ENCODE data around the gene ASCL2. TPM values are rescaled to one million over a fixed set of nuclear protein-coding genes. Genes with fewer than 3 reads are reported as not detected.
"Not testable (repeated sequence)": the region's sequence is repeated elsewhere in the genome, so short reads cannot be mapped to it uniquely, and the experiment has no call there.

ASCL2 gene
- total RNA-seq, 1 donor from 2014 or later: 0.54 TPM

DNA sequence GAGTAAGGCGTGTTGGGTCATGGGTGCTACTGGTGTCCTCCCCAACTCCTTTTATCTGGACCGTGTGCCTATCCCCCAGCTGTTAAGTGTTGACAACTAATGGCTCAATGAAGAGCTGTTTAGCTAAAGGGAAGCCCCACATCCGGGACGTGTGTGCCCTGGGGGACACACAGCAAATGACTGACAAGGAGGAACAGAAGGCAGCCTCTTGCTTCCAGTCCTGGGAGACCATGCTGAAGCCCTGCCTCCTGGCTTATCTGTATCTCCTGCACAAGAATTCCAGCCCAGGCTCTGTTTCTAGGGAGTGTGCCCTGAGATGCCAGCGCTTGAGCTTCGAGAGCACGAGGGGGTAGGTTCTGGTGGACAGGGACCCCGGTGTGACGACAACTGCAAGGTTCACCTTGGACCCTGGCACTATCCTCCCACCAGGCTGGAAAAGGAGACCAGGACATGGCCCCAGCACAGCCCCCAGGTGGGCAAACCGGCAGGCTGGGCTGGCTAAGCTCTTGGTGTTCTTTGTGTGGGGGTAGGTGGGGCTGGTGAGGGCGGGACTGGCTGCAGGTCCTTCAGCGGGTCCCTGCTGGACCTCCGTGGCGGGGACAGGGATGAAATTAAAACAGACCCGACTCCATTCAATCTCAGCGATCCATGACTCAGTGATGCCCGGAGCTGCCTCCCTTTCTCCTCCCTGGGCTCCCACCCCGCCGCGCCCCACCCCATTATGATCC is 21.0 kb downstream of the ASCL2 start:
- H3K9me3 Mint-ChIP-seq: no peaks in the 10 kb centered on the region
- intact Hi-C loops (cut with micrococcal nuclease): no loop called here
- H3K36me3 Mint-ChIP-seq (ENCODE audit: low read depth): no peaks in the 10 kb centered on the region
- H3K27ac Mint-ChIP-seq: no peak overlapping the region
- H3K27me3 Mint-ChIP-seq (ENCODE audit: insufficient read depth): peaks cover 13% of the 10 kb centered on the region
- no peaks in the 10 kb centered on the region for H3K4me1 Mint-ChIP-seq (ENCODE audit: low read depth)
- H3K4me3 Mint-ChIP-seq: no peak overlapping the region
- no peak for DNase-seq (ENCODE audit: low spot score)

DNA sequence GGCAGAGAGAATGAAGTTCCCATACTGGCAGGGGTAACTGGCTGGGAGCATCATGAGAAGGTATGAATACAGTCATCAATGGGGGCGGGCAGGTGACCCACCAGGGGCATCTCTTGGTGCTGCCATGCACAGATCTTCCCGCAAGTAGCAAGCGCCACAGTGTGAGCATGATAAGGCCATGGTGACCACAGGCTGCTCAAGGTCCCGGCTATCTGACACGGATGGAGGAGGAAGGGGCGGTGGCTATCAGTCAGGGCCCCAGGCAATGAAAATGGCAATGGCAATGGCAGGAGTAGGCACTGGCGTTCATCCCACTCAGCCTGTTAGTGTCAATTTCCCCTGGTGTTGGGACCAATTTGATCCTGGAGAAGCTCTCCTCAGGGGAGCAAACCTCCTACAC is 21.6 kb downstream of the ASCL2 start:
- Mint-ChIP-seq H3K4me3 (no peak overlapping the region), H3K9me3 (no peaks in the 10 kb centered on the region), H3K36me3 (ENCODE audit: low read depth) (no peaks in the 10 kb centered on the region), H3K27ac (no peak overlapping the region), H3K4me1 (ENCODE audit: low read depth) (no peaks in the 10 kb centered on the region), H3K27me3 (ENCODE audit: insufficient read depth) (peaks cover 17% of the 10 kb centered on the region)
- DNase-seq (ENCODE audit: low spot score): no peak
- intact Hi-C loops (cut with micrococcal nuclease): no loop called here

DNA sequence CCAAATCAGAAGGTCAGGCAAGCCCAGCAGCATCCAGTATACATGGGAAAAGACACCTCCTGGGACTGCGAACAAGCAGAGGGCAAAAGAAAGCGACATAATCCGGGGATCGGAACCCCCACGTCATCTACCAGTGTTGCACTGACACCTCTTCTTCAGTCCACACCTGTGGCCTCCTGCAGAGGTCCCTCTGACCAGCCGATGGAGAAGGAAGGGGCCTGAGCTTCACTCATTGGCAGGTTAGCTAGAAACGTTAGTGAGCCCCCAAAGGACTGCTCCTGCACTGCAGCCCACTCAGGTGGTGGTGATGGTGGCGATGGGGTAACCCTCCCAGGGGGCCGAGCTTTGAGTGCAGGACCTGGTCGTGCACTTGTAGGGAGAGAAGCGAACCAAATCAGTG is 22.1 kb downstream of the ASCL2 start:
- H3K27me3 Mint-ChIP-seq (ENCODE audit: insufficient read depth): peaks cover 21% of the 10 kb centered on the region
- H3K9me3 Mint-ChIP-seq: no peaks in the 10 kb centered on the region
- no peak for DNase-seq (ENCODE audit: low spot score)
- H3K27ac Mint-ChIP-seq: no peak overlapping the region
- intact Hi-C loops (cut with micrococcal nuclease): no loop called here
- no peaks in the 10 kb centered on the region for H3K36me3 Mint-ChIP-seq (ENCODE audit: low read depth)
- H3K4me1 Mint-ChIP-seq (ENCODE audit: low read depth): no peaks in the 10 kb centered on the region
- no peak overlapping the region for H3K4me3 Mint-ChIP-seq

DNA sequence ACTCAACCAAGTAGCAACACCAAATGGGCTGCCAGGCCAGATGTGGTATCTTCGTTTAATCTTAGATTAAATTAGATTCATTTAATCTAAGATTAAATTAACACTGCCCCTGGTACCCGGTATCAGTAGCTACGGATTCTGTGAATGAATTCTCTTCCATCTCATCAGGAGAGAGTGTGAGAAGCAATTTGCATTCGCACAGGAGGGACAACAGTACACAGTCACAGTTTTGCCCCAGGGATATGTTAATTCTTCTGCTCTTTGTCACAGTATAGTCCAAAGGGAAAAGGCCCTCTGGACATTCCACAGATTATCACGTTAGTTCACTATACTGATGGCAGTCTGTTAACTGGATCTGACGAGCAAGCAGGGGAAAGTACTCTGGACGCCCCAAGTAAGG is 22.9 kb downstream of the ASCL2 start:
- H3K27me3 Mint-ChIP-seq (ENCODE audit: insufficient read depth): peaks cover 28% of the 10 kb centered on the region
- DNase-seq (ENCODE audit: low spot score): no peak
- no peak overlapping the region for H3K4me3 Mint-ChIP-seq
- intact Hi-C loops (cut with micrococcal nuclease): no loop called here
- H3K27ac Mint-ChIP-seq: no peak overlapping the region
- H3K36me3 Mint-ChIP-seq (ENCODE audit: low read depth): no peaks in the 10 kb centered on the region
- no peaks in the 10 kb centered on the region for H3K4me1 Mint-ChIP-seq (ENCODE audit: low read depth)
- H3K9me3 Mint-ChIP-seq: no peaks in the 10 kb centered on the region

DNA sequence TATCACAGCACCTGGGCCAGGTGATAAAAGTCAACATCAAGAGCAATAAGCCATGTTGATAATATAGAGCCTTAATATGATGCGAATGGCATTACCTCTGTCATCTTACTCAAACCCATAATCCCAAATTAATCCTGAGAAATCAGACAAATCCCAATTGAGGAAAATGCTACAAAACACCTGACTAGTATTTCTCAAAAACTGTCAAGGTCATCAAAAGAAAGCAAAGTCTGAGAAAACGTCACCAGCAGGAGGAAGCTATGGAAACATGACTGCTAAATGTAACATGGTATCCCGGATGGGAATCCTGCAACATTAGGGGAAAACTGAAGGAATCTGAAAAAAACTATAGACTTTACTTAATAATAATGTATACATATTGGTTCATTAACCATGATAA is 29.6 kb downstream of the ASCL2 start:
- no peak for DNase-seq (ENCODE audit: low spot score)
- Mint-ChIP-seq H3K9me3 (peaks cover 4% of the 10 kb centered on the region), H3K4me1 (ENCODE audit: low read depth) (no peaks in the 10 kb centered on the region), H3K27ac (no peak overlapping the region), H3K27me3 (ENCODE audit: insufficient read depth) (peaks cover 48% of the 10 kb centered on the region), H3K4me3 (no peak overlapping the region), H3K36me3 (ENCODE audit: low read depth) (no peaks in the 10 kb centered on the region)
- intact Hi-C loops (cut with micrococcal nuclease): no loop called here

DNA sequence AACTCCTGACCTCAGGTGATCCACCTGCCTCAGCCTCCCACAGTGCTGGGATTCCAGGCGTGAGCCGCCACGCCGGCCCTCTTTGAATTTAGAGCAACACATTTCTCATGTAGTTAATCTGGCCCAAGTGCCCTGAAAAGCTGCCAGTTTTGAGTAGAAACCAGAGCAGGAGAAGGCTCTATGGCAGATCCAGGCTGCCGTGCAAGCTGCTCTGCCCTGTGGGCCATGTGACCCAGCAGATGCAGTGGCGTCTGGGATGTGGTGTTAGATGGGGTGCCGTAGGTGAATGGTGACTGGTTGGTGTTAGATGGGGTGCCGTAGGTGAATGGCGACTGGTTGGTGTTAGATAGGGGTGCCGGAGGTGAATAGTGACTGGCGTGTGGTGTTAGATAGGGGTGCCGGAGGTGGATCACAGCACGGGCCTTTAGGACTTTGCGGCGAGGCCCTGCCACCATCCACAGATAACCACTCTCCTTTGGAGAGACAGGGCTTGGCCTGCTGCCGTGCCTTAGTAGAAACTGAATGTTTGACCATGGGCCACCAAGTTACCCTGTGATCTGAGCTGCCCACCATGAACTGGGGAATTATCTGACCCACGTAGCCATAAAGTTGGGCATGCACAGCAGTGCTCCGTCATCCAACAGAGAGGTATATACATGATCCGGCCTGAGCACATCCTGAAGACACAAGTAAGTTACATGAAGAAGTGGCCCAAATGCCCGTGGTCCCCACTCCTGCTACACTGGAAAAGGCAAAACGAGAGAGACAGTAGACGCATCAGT is 32.7 kb downstream of the ASCL2 start:
- DNase-seq (ENCODE audit: low spot score): no peak
- intact Hi-C loops (cut with micrococcal nuclease): no loop called here
- no peaks in the 10 kb centered on the region for H3K4me1 Mint-ChIP-seq (ENCODE audit: low read depth)

DNA sequence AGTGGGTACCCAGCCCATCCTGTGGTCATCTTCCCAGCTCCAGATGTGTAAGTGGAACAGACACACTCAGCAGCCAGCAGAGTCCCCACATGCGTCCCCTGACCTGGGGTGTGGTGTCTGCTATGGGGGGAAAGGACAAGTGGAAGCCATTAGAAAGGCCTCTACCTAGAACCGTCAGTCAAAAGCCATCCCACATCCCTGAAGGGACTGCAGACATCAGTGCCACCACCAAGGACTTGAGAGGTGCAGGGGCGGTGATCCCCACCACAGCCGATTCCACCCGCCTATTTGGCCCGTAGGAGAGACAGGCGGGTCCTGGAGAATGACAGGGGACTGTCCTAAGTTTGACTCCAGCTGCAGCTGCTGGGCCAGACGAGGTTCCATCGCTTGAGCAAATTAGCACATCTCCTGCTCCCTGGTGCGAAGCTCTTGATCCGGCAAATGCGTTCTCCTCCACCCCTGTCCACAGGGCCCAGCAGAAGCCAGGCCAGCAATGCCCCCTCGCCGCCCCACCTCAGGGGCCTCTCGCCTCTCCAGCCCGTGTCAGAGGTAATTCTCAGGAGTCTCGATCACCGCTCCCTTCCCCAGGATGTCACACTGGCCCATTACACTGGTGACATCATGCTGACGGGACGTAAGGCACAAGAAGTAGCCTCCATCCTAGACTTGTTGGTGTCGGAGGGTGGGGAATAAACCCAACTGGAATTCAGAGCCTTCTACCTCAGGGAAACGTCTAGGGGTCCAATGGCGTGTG is 33.8 kb downstream of the ASCL2 start:
- DNase-seq (ENCODE audit: low spot score); H3K27ac Mint-ChIP-seq; H3K4me3 Mint-ChIP-seq; H3K4me1 Mint-ChIP-seq (ENCODE audit: low read depth); H3K36me3 Mint-ChIP-seq (ENCODE audit: low read depth); intact Hi-C loops (cut with micrococcal nuclease); H3K9me3 Mint-ChIP-seq: not testable (repeated sequence)
- H3K27me3 Mint-ChIP-seq (ENCODE audit: insufficient read depth): peaks cover 29% of the 10 kb centered on the region

More for the DNA sequence above, 32.7 kb downstream of the ASCL2 start:
- Mint-ChIP-seq H3K27me3 (ENCODE audit: insufficient read depth) (peaks cover 22% of the 10 kb centered on the region), H3K27ac (no peak overlapping the region), H3K9me3 (peaks cover 4% of the 10 kb centered on the region), H3K36me3 (ENCODE audit: low read depth) (no peaks in the 10 kb centered on the region), H3K4me3 (no peak overlapping the region)

DNA sequence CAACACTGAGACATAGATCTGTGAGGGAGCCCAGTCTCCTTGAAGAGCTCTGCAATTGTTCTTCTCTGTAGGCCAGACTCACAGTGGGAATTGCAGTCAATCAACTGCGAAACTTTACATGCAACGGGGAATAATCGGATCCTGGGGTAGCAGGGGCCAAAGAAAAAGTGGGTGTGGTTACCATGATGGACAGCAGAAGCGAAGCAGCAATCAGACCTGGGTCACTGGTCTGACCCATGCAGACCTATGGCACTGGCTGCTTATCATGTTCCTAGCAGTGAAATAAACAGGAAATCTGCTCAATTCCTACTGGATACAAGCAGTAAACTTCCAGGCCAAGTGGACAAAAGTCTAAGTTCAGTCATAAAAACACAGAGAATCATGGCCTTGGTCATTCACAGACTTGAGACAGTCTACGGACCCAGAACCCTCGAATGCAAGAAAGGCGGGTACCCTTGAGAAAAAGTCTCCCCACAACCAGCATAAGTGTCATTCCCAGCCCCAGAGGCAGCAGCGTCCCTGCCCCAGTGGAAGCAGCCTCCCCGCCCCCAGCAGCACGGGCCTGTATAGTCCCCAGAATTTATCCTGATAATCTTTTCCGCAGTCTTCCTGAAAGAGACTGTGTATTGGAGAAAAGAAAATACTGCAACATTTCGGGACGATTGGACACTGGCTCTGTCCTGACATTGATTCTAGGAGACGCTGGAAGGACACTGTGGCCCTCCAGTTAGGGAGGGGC is 34.6 kb downstream of the ASCL2 start:
- Mint-ChIP-seq H3K36me3 (ENCODE audit: low read depth) (no peaks in the 10 kb centered on the region), H3K9me3 (peaks cover 4% of the 10 kb centered on the region), H3K4me1 (ENCODE audit: low read depth) (no peaks in the 10 kb centered on the region), H3K4me3 (no peak overlapping the region), H3K27ac (no peak overlapping the region), H3K27me3 (ENCODE audit: insufficient read depth) (peaks cover 21% of the 10 kb centered on the region)
- intact Hi-C loops (cut with micrococcal nuclease): no loop called here
- no peak for DNase-seq (ENCODE audit: low spot score)

DNA sequence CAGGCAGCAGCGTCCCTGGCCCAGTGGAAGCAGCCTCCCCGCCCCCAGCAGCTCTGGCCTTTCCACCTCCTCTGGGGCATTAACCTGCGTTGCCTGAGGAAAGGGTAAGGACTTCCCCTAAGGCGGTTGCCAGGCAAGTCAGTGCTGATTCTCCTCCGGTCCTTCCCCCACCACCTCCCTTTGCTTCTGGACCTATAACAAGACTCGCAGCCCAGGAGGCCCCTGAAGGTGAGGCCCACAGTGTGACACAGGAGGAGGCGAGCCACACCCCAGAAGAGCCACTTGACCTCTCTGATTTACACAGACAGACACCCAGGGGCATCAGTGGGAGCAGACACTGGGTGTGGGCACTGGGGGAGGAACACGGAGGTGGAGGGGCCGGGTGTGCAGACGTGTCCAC is 35.4 kb downstream of the ASCL2 start:
- peaks cover 5% of the 10 kb centered on the region for H3K9me3 Mint-ChIP-seq
- no peak overlapping the region for H3K27ac Mint-ChIP-seq
- H3K4me3 Mint-ChIP-seq: no peak overlapping the region
- no peak for DNase-seq (ENCODE audit: low spot score)
- H3K27me3 Mint-ChIP-seq (ENCODE audit: insufficient read depth): peaks cover 18% of the 10 kb centered on the region
- intact Hi-C loops (cut with micrococcal nuclease): no loop called here
- no peaks in the 10 kb centered on the region for H3K36me3 Mint-ChIP-seq (ENCODE audit: low read depth)
- H3K4me1 Mint-ChIP-seq (ENCODE audit: low read depth): no peaks in the 10 kb centered on the region

DNA sequence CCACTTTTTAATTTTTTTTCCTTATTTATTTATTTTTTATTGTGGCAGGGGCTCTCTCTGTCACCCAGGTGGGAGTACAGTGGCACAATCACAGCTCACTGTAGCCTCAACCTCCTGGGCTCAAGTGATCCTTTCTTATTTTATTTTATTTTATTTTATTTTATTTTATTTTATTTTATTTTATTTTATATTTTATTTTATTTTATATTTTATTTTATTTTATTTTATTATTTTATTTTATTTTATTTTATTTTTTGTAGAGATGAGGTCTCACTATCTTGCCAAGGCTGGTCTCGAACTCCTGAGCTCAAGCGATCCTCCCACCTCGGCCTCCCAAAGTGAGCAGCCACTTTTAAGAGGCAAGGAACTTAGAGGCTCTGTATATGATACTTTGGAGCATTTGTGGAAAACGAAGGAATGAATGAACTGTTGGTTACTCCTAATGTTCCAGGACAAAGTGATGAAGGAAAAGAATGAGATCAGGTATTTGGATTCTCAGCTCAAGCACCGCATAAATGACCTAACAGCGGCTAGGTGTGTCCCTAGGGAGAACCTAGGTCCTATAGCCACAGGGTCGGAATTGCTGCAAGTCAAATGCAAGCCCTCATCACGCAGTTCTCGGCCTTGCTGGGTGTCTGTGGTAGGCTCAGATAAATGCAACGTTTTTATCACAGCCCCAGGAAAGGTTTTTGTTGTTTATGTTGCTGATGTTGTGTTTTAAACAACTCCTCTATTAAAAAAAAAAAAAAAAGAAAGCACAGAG is 36.5 kb downstream of the ASCL2 start:
- no peak overlapping the region for H3K4me3 Mint-ChIP-seq
- H3K4me1 Mint-ChIP-seq (ENCODE audit: low read depth): no peaks in the 10 kb centered on the region
- peaks cover 12% of the 10 kb centered on the region for H3K27me3 Mint-ChIP-seq (ENCODE audit: insufficient read depth)
- H3K27ac Mint-ChIP-seq: no peak overlapping the region
- intact Hi-C loops (cut with micrococcal nuclease): no loop called here
- DNase-seq (ENCODE audit: low spot score): no peak
- peaks cover 13% of the 10 kb centered on the region for H3K9me3 Mint-ChIP-seq
- no peaks in the 10 kb centered on the region for H3K36me3 Mint-ChIP-seq (ENCODE audit: low read depth)

DNA sequence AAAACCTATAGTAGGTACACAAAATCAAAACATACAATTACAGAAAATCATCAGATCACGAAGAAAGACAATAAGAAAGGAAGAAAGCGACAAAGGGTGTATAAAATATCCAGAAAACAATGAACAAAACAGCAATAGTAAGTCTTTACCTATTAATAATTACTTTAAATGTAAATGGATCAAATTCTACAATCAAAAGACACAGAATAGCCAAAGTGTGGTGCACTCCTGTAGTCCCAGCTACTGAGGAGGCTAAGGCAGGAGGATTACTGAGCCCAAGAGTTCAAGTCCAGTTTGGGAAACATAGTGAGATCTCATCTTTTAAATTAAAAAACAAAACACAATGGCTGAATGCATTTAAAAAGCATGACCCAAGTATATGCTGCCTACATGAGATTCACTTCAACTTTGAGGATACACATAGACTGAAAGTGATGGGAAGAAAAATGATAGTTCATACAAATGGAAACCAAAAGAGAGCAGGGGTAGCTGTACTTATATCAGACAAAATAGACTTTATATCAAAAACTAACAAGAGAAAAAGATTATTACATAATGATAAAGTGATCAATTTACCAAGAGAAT is 40.6 kb downstream of the ASCL2 start:
- Mint-ChIP-seq H3K4me3 (no peak overlapping the region), H3K9me3 (peaks cover 13% of the 10 kb centered on the region), H3K27me3 (ENCODE audit: insufficient read depth) (peaks cover 19% of the 10 kb centered on the region), H3K36me3 (ENCODE audit: low read depth) (no peaks in the 10 kb centered on the region), H3K27ac (no peak overlapping the region), H3K4me1 (ENCODE audit: low read depth) (no peaks in the 10 kb centered on the region)
- DNase-seq (ENCODE audit: low spot score): no peak
- intact Hi-C loops (cut with micrococcal nuclease): no loop called here

DNA sequence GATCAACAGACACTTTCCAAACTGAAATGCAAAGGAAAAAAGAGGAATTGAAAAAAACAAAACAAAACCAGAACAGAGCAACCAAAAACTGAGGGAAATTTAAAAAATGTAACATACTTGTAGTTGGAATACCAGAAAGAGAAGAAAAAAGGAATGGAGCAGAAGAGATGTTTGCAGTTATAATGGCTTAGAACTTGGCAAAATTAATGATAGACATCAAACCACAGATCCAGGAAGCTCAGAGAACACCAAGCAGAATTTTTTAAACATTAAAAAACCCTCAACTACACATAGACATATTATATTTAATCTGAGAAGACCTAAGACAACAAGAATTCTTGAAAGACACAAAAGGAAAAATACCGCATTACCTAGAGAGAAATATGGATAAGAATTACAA is 46.1 kb downstream of the ASCL2 start:
- DNase-seq (ENCODE audit: low spot score): no peak
- no peaks in the 10 kb centered on the region for H3K36me3 Mint-ChIP-seq (ENCODE audit: low read depth)
- H3K27ac Mint-ChIP-seq: no peak overlapping the region
- peaks cover 26% of the 10 kb centered on the region for H3K27me3 Mint-ChIP-seq (ENCODE audit: insufficient read depth)
- H3K9me3 Mint-ChIP-seq: peaks cover under 1% of the 10 kb centered on the region
- intact Hi-C loops (cut with micrococcal nuclease): no loop called here
- H3K4me1 Mint-ChIP-seq (ENCODE audit: low read depth): no peaks in the 10 kb centered on the region
- H3K4me3 Mint-ChIP-seq: no peak overlapping the region
